Muscle of arm (tissue), 12 donors: ENCODE measurements around the gene SH2D4B. TPM values are rescaled to one million over a fixed set of nuclear protein-coding genes. Genes with fewer than 3 reads are reported as not detected.
"Not testable (repeated sequence)": the region's sequence is repeated elsewhere in the genome, so short reads cannot be mapped to it uniquely, and the experiment has no call there.

ENCODE experiments used
- DNase-seq: peaks from one replicate; pipeline ENCODE4 v3.0.0-alpha.2; 2013
- polyA plus RNA-seq, 12 donors: library from polyadenylated mRNA; unstranded; fragments of 120-200 nt; gene quantifications; one replicate each; pipeline ENCODE4 v1.2.1, GENCODE V29; 2013; ENCODE audit not compliant: insufficient read length in 12 of 12

SH2D4B gene
- polyA plus RNA-seq, 12 donors = 0.05 to 0.23 (median 0.10) TPM; not detected in 5

DNA sequence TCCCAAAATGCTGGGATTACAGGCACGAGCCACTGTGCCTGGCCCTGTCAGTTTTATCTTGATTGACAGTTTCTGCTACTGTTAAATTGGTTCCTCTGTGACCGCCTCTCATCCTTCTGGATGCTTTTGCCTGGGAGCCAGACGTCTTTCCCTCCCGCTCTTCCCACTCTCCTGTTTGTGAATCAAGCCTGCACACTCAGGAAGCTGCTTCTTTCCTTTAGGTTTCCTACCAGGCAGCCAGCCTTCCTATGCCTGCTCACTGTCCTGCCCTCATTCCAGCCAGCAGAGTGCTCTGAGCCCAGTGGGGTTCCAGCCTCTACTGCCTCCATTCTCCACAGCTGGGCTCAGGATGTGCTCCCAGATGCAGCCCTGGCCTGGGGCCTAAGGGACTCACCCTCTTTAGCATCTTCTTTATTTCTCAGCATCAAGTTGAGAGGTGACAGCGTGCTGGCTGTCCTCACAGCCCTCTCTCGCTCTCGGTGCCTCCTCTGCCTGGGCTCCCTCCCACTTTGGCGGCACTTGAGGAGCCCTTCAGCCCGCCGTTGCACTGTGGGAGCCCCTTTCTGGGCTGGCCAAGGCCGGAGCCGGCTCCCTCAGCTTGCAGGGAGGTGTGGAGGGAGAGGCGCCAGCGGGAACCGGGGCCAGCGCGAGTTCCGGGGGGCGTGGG, 5.1 kb downstream of the SH2D4B start:
- DNase-seq = no peak

DNA sequence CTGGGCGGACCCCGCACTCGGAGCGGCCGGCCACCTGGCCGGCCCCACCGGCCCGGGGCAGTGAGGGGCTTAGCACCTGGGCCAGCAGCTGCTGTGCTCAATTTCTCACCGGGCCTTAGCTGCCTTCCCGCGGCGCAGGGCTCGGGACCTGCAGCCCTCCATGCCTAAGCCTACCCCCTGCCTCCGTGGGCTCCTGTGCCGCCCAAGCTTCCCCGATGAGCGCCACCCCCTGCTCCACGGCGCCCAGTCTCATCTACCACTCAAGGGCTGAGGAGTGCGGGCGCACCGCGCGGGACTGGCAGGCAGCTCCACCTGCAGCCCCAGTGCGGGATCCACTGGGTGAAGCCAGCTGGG, 5.6 kb downstream of the SH2D4B start:
- not testable (repeated sequence) for DNase-seq

DNA sequence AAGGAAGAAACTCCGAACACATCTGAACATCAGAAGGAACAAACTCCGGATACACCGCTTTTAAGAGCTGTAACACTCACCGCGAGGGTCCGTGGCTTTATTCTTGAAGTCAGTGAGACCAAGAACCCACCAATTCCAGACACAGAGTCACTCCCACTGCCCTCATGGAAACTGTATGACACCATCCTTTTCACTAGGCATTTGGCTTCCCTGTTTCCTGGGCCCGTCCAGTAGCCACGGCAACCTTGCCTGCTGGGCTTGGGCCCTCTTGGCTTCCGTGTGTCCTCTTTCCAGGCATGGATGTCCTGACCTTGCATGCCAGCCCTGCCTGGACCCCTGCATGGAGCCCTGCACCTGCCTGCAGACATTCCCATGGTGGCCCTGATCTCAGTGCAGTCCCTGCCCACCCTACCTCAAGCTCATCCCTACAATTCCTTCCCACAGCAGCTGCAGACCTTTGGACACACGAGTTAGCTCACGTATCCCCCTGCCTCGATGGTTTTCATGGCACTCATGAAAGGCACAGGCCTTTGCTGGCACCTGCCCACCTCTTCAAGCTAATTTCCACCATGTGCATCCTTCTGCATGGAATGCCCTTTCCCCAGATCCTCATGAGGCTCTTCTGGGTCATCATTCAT, 6.7 kb downstream of the SH2D4B start:
- DNase-seq = no peak

DNA sequence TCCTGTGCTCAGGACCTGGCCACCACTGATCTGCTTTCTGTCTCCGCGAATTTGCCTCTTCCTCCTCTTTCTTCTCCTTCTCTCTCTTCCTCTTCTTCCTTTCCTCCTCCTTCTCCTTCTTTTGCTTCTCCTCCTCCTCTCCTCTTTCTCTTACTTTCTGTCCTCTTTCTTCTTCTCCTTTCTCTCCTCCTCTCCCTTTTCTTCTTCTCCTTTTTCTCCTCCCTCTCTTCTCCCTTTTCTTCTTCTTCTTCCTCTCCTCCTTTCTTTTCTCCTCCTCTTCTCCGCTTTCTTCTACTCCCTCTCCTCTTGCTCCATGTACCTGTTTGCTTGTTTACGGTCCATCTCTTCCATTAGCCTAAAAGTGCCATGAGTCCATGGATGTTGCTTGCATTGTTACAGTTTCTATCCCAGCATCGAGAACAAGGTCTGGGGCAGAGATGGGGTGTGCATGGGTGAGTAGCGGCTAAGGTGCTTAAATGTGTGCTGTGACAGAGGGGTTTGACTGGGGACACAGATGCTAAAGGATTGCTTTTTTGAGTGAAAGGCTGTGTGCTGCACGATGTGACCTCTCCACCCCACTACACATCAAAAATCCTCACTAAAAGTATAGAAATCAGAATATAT, 7.7 kb downstream of the SH2D4B start:
- DNase-seq = no peak

DNA sequence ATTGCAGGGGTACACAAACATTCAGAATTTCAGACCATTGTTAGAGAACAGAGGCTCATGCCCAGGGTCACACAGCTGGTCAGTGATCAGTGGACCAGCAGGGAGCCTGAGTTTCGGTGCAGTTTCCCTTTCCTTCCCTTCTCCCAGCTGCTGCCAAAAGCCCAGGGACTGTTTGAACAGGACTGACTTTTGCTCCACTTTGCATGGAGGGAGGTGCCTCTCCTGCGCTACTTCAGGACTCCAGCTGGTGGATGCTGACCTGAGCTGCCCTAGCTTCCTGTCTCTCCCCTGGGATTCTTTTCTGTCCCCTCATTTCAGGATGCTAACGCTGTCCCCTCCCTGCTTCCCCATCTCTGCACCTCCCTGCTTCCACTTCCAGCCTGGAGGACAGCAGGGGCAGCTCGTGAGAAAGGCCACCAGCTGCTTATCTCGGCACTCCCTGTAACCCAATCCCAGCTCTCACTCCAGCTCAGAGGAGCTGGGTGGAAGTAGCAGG, 14.5 kb downstream of the SH2D4B start:
- no peak for DNase-seq

DNA sequence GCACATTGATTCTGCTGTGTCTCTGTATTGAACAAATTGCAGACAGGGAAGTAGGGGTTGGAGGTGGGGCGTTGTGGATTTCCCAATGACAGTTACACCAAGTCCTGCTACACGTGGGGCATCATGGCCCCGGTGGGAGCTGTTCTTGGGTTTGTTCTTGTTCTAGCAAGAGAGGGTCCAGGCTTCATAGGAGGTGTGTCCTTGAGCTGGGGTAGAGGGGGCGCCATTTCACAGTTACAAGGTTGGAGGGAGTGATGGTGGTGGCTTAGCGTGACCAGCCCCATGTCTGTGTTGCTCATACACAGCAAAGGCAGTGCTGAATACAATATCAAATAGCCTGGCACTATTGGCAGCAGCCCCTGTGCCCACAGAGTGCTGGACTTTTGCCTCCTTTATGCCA, 15.7 kb downstream of the SH2D4B start:
- DNase-seq = no peak

DNA sequence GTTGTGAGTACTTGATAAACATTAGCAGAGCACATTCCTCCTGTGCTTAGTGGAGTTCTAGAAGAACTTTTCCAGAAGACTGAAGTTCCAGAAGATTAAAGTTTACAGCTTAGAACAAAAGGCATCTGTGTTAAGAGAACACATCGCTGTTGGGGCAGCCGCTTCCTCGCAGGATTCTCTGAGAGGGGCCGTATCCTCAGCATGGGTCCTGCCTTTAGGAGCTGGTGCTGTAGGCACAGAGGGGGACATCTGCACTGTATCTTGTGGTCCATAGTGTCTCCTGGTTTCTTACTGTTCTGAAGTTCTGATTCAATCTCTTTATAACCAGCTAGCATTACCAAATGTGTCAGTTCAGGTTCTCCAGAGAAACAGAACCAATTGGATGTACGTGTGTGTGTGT, 16.3 kb downstream of the SH2D4B start:
- DNase-seq = no peak

DNA sequence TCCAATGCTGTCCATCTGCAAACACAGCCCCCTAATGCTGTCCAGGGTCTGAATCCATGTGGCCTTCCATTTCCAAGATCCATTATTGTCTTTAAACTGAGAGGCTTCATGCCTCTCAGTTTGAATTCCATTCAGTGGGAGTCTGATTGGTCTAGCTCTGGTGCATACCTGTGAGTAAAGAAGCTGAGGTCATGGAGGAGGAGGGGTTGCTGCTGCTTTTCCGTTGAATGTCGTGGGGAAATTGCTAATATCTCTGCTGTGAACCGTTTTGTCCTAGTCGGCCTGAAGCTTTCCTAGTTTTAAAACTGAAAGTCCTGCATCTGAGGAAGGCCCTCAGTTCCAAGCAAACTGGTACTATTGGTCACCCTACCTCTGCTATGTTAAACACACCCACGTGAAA, 17.7 kb downstream of the SH2D4B start:
- no peak for DNase-seq

DNA sequence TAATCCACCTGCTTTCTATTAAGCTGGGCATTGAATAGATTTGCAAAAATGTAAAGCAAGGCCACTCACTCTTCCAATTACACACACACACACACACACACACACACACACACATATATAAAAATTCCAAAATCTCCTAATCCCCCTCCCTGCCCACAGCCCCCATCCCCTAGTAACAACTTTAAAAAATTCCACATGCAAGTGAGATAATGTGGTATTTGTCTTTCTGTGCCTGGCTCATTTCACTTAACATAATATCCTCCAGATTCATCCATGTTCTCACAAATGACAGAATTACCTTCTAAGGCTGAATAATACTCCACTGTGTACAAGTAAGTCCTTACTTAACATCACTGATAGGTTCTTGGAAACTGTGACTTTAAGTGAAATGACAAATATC, 24.2 kb downstream of the SH2D4B start:
- no peak for DNase-seq

DNA sequence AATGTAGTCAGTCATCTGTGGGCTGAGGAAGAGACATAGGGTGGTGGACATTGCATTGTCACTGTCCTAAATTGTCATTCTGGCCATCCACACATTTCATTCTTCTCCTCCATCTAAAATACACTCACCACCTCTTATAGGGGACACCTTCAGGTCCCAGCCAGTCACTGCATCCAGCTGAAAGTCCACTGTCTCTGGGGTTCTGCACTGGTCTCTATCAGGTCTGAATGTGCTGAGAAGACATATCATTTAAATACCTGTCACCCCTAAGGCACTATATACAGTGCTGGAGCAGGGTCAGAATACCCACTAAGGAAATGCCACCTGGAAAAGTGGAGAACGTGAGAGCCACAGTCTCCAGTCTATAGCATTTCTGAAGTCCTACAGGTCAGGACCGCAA, 29.6 kb downstream of the SH2D4B start:
- no peak for DNase-seq

DNA sequence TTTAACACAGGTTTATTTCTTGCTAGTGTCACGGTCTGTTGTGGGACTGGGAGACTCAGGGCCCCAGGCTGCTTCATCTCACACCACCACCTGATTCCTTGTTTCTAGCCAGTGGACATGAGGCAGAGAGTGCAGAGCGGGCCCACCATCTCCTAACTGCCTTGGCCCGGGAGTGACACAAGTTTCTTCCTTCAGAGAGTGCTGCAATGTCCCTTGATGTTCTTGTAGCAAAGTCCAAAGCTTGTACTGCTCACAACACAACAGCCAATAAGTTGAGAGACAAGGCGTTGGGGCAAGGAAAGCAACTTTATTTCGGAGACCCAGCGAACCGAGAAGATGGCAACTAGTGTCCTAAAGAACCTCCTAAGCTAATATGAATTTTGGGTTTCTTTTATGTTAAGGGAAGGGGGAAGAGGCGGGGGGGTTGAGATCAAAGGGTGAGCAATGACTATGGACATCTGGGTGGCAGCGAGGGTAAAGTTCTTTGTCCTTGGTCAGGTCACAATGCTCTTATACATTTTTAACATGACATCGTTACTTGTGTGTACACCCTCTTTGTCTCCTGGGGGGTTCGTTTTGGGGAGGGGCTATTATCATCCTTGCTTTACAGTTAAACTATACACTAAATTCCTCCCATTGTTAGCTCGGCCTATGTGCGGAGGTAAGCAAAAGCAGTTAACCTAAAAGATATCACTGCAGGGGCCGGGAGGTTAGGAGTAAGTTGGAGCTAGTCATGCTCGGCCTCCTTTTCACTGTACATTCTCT, 31.6 kb downstream of the SH2D4B start:
- DNase-seq = no peak

DNA sequence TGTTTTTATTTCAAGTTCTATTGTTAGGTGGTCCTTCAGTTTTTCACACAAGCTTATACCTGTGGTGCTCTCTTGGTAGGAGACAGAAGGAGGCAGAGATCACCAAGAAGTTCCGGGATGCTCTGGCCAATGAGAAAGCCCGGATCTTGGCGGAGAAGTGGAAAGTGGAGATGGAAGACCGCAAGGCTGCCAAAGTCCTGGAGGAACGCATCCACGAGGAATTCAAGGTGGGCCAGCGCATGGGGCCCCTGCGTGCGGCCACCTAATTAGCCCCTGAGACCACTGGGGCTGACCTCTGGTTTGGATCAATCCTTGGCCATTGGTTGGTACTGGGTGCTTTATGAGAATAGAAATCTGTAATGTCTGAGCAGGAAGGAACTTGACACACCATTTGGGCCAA, 33.6 kb downstream of the SH2D4B start:
- no peak for DNase-seq

DNA sequence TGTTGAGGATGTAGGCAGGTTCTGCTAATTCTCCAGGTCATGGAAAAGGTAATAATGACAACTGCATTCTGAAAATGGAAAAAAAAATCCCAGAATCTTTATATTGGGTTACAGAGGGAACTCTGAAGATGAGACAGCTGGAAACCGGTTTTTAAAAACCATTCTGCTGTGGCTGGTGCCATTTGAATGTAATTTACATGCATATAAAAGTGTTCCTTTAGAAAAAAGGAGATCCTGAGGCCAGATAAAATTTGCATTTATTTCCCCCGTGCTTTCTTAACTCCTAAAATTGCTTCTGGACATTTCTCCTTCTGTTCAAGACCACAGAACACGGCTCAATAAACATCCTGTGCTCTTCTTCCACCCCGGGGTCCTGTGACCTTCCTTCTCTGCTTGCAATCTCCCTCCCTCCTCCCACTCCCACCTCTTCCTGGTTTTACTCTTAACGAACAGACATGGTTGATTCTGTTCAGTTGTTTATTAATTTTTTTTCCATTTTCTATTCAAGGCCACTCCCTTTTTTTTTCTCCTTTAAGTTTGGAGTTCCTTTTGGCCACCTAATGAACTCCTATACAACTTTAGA, 41.6 kb downstream of the SH2D4B start:
- DNase-seq = no peak

DNA sequence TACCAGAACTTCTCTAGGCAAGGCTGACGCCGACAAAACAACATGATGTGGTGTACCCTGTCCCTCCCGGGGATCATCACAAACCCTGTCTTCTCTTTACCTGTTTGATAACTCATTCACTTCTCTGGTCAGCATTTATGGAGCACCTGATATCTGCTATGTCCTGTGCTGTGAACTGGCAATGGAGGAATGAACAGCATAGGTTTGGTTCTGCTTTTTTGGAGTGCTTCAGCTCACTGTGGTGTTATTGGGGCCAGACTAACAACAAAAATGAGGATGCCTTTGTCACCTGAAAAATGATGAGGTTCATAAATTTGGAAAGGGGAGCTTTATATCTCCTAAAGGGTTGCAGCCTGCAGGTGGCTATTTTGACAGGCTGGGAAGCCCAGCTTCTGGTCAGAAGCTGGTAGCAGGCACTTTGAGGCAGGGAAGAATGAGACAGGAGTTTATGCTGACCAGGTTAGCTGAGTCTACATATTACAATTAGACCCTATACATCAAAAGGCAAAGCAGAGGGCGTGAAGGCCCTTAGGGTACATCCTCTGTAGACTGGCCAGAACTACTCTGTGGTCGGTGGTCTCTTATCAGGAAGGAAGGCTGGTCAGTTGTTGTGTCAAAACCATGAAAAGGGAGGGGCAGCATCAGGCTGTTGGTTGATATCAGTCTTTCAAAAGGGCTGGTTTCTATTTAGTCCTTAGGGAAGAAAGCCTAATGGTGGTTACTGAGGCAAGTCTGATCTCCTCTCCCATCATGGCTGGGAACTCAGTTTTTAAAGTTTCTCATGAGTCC, 42.3 kb downstream of the SH2D4B start:
- DNase-seq = no peak

DNA sequence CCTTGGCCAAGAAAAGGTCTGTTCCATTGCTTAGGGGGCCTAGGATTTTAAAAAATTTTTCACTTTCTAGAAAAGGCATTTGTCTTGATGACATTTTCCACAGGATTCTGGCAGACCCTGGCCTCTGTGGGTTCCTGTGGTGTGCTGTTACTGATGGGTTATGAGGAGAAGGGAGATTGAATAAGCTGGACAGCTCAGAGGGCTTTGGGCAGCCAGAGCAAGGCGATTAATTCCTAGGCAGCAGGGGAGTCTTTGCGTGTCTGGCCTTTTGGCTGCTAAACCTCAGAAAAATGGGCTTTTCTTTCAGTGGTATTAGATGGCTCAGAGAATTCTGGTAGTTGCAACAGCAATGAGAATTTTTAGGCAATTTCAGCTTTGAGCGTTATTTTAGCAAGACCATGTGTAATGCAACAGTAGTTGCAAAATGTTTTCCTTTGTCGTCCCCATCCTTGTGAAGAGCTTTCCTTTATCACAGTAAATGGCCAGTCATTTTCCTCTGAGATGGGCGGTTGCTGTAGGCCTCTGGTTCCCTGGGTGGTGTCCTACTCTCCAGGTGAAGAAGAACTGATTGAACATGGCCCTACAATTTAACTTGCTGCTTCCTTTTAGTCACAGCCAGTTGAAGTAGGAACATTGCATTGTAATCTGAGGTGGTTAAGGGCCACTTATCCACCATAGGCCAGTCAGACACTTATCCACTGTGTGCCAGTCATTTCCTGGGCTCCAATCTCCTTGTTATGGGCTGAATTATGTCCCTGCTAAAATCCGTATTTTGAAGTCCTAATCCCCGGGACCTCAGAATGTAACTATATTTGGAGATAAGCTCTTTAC, 43.2 kb downstream of the SH2D4B start:
- peak; percentile 15 for DNase-seq

DNA sequence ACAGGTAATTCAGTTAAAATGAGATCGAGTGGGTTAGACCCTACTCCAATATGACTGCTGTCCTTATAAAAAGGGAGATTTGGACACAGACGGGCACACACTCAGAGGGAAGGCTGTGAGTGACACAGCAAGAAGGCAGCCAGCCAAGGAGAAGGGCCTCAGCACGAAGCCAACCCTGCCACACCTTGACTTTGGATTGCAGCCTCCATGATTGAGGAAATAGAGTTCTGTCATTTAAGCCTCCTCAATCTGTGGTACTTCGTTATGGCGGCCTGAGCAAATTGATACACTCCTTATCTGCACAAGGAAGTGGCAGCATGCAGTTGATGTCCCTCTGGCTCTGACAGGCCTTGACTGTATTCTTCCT, 43.8 kb downstream of the SH2D4B start:
- no peak for DNase-seq

DNA sequence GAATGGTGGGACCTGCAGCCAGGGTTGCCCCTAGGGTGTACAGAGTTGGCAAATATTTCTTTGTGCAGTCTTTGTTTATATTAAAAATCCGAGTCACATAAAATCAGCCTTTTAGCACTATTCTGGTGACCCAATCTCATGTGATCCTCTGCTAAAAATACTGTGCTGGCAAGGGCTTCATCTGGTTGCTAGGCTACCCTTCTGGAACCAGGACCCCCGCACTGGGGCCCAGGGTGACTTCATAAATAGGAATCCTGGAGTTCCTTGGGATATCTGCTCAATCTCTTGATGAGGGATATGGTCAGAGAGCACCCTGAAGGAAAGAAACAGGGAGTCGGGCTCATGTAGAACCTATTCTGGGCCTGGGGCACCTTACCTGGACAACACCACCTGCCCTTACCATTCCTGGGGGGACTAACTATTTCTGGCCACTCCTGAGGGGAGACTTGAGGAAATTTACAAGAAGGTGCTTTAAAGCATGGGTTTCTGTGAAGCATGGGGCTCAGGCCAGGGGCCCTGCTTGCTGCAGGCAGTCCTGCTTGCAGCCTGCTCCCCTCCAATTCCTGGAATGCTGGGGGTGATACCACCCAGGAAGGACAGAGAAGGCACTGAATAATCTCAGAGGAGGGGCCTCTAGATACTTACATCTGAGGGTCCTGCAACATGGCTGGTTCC, 44.7 kb downstream of the SH2D4B start:
- DNase-seq = peak; percentile 26

DNA sequence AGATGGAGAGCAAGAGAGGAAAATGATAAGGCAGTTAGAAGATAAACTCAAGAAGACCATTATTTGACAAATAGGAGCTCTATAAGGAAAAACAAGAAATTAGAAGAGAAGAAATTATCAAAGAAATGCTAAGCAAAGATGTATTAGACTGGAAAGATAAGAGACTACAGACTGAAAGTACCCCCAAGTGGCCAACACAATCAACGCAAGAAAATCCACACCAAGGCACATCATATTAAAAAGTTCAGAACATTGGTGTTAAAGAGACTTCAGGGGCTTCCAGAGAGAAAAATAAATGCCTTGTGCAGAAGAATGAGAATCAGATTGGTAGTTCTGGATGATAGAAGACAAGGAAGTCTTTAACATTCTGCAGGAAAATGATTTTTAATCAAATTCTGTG, 46.0 kb downstream of the SH2D4B start:
- no peak for DNase-seq

DNA sequence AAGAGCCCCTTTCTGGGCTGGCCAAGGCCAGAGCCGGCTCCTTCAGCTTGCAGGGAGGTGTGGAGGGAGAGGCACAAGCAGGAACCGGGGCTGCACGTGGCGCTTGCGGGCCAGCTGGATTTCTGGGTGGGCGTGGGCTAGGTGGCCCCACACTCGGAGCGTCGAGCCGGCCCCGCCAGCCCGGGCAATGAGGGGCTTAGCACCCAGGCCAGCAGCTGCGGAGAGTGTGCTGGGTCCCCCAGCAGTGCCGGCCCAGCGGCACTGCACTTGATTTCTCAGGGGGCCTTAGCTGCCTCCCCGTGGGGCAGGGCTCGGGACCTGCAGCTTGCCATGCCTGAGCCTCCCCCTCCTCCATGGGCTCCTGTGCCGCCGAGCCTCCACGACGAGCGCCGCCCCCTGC, 48.1 kb downstream of the SH2D4B start:
- DNase-seq = no peak

DNA sequence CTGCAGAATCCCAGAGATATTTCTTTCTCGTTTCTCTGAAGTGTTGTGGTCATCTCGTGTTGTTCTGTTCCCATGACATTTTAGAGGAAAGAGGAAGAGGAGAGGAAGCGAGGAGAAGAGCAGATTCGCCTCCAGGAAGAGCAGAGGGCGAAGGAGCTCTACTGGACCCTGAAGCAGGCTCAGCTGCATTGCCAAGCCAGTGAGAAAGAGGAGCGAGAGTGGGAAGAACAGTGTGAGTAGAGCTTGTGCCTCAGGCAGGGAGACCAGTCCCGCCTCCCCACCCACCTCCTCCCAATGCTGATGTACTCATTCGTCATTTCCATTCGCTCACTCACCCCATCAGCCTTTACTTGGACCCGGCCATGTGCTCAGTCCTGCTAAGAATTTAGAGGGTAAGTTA, 50.8 kb downstream of the SH2D4B start:
- no peak for DNase-seq
